ENCODE data around the gene STMN3. TPM values are rescaled to one million over a fixed set of nuclear protein-coding genes. Genes with fewer than 3 reads are reported as not detected.

STMN3 gene
- total RNA-seq, 1 donor from 2014 or later, result 4.3 TPM

GRCh38 chr20:63693733-63694583 is 40.7 kb upstream of the STMN3 start:
- DNase-seq (peak; percentile 22), ATAC-seq (ENCODE audit: poor library complexity) (no peak)
- intact Hi-C loops (cut with DNase I), result no loop called here

- ATAC-seq (ENCODE audit: poor library complexity) (no peak), DNase-seq (peak; percentile 36)
- intact Hi-C loops (cut with DNase I), result no loop called here
Observed at GRCh38 chr20:63693083-63693732, 40.0 kb upstream of the STMN3 start.

GRCh38 chr20:63692436-63693082 is 39.3 kb upstream of the STMN3 start:
- no peak for ATAC-seq (ENCODE audit: poor library complexity)
- intact Hi-C loops (cut with DNase I), result no loop called here
- DNase-seq, result peak; percentile 46

GRCh38 chr20:63691711-63692435 is 38.6 kb upstream of the STMN3 start:
- intact Hi-C loops (cut with DNase I), result no loop called here
- peak; percentile 32 for DNase-seq
- ATAC-seq (ENCODE audit: poor library complexity), result no peak

- ATAC-seq (ENCODE audit: poor library complexity), result no peak
- DNase-seq, result peak; percentile 40
Observed at GRCh38 chr20:63690898-63691710, 37.9 kb upstream of the STMN3 start.

GRCh38 chr20:63690003-63690897 is 37.0 kb upstream of the STMN3 start:
- ATAC-seq (ENCODE audit: poor library complexity), result no peak
- intact Hi-C loops (cut with DNase I), result no loop called here
- DNase-seq, result no peak

More at GRCh38 chr20:63690898-63691710, 37.9 kb upstream of the STMN3 start:
- intact Hi-C loops (cut with DNase I), result no loop called here

GRCh38 chr20:63689046-63690002 is 36.1 kb upstream of the STMN3 start:
- DNase-seq (no peak), ATAC-seq (ENCODE audit: poor library complexity) (no peak)
- intact Hi-C loops (cut with DNase I), result no loop called here

GRCh38 chr20:63688228-63689045 is 35.2 kb upstream of the STMN3 start:
- DNase-seq (no peak), ATAC-seq (ENCODE audit: poor library complexity) (no peak)
- intact Hi-C loops (cut with DNase I), result no loop called here

GRCh38 chr20:63687419-63688178 is 34.4 kb upstream of the STMN3 start:
- intact Hi-C loops (cut with DNase I), result no loop called here
- ATAC-seq (ENCODE audit: poor library complexity), result no peak

GRCh38 chr20:63686492-63687321 is 33.5 kb upstream of the STMN3 start:
- intact Hi-C loops (cut with DNase I), result no loop called here
- peak; percentile 52 for ATAC-seq (ENCODE audit: poor library complexity)

More at GRCh38 chr20:63687419-63688178, 34.4 kb upstream of the STMN3 start:
- DNase-seq, result no peak

GRCh38 chr20:63686094-63686491 is 32.9 kb upstream of the STMN3 start:
- ATAC-seq (ENCODE audit: poor library complexity) (no peak), DNase-seq (no peak)
- intact Hi-C loops (cut with DNase I), result no loop called here

More at GRCh38 chr20:63686492-63687321, 33.5 kb upstream of the STMN3 start:
- peak; percentile 89 for DNase-seq

GRCh38 chr20:63685269-63686026 is 32.2 kb upstream of the STMN3 start:
- DNase-seq, result no peak
- no peak for ATAC-seq (ENCODE audit: poor library complexity)
- intact Hi-C loops (cut with DNase I), result no loop called here
